Colonic mucosa (tissue), 4 donors: ENCODE data around the gene NGFR. TPM values are rescaled to one million over a fixed set of nuclear protein-coding genes. Genes with fewer than 3 reads are reported as not detected.

ENCODE experiments used
- DNase-seq: peaks from one replicate; pipeline ENCODE4 v3.0.0-alpha.2; 2020
- H3K27ac ChIP-seq: fragments of 200-600 bp; one replicate; pipeline ENCODE4 v1.8.0; 2021
- H3K27me3 ChIP-seq: fragments of 200-600 bp; one replicate; pipeline ENCODE4 v1.8.0; 2021
- H3K36me3 ChIP-seq: fragments of 200-600 bp; one replicate; pipeline ENCODE4 v1.8.0; 2021
- H3K4me1 ChIP-seq: fragments of 200-600 bp; one replicate; pipeline ENCODE4 v1.8.0; 2021; ENCODE audit warnings: mild to moderate bottlenecking
- H3K4me3 ChIP-seq: fragments of 200-600 bp; one replicate; pipeline ENCODE4 v1.8.0; 2021
- H3K9ac ChIP-seq, 2 donors: one replicate each; pipeline ENCODE4 v1.7.0; 2013; ENCODE audit warnings: control low read depth in 2 of 2, low read depth in 2 of 2, low read length in 2 of 2
- H3K9me3 ChIP-seq: fragments of 200-600 bp; one replicate; pipeline ENCODE4 v1.8.0; 2021
- CTCF ChIP-seq: fragments of 200-600 bp; IDR thresholded peaks from one replicate; pipeline ENCODE4 v1.8.0; 2022; ENCODE audit warnings: antibody characterized with exemption, mild to moderate bottlenecking
- intact Hi-C: fragments of 100-400 bp; cut with DNase I; formaldehyde crosslinking; loops from one replicate; pipeline ENCODE4 v1.14.1; 2022
- total RNA-seq, 2 donors: library from RNA; stranded (reverse); fragmentation: NEBNext Ultra II Directional in 1 of 2; extraction: Animal tissue kit (Norgen Biotek cat#: 25700) in 1 of 2; gene quantifications; one replicate each; pipeline ENCODE4 v1.2.1, GENCODE V29; 2021
- donor health status: healthy.
- donor health status: DM: no; HTN: no; CAD: no.
- donor health status: DM: no; HTN: no; CAD: no.

The NGFR gene
- total RNA-seq, 2 donors from 2014 or later, result 0.49 to 2.7 TPM

- Histone ChIP-seq H3K4me1 (peaks cover 6% of the 10 kb centered on the region), H3K4me3 (no peak overlapping the region), H3K36me3 (no peaks in the 10 kb centered on the region), H3K27ac (no peak overlapping the region), H3K9ac (no peak overlapping the region), H3K9me3 (no peaks in the 10 kb centered on the region), H3K27me3 (no peaks in the 10 kb centered on the region)
- intact Hi-C loops, result no loop called here
- DNase-seq, result no peak
- TF ChIP-seq CTCF, result no peak
Measured at GRCh38 chr17:49519781-49520180, 24.7 kb downstream of the NGFR start.

GRCh38 chr17:49520386-49521087 is 25.4 kb downstream of the NGFR start:
- no peak for TF ChIP-seq CTCF
- Histone ChIP-seq H3K4me3 (no peak overlapping the region), H3K9ac (no peak overlapping the region), H3K4me1 (peaks cover 2% of the 10 kb centered on the region), H3K27me3 (no peaks in the 10 kb centered on the region), H3K27ac (no peak overlapping the region), H3K9me3 (no peaks in the 10 kb centered on the region), H3K36me3 (no peaks in the 10 kb centered on the region)
- intact Hi-C loops, result no loop called here
- no peak for DNase-seq

GRCh38 chr17:49521088-49521450 is 26.0 kb downstream of the NGFR start:
- Histone ChIP-seq H3K4me3 (no peak overlapping the region), H3K27me3 (no peaks in the 10 kb centered on the region), H3K36me3 (no peaks in the 10 kb centered on the region), H3K4me1 (no peaks in the 10 kb centered on the region), H3K9ac (no peak overlapping the region), H3K9me3 (no peaks in the 10 kb centered on the region), H3K27ac (no peak overlapping the region)
- intact Hi-C loops, result no loop called here
- DNase-seq, result no peak
- no peak for TF ChIP-seq CTCF

GRCh38 chr17:49521471-49522356 is 26.6 kb downstream of the NGFR start:
- no peak overlapping the region for H3K27ac ChIP-seq
- no peak overlapping the region for H3K4me3 ChIP-seq
- no peaks in the 10 kb centered on the region for H3K36me3 ChIP-seq
- no peak overlapping the region for H3K9ac ChIP-seq
- no peaks in the 10 kb centered on the region for H3K27me3 ChIP-seq
- intact Hi-C loops, result no loop called here
- no peaks in the 10 kb centered on the region for H3K9me3 ChIP-seq
- no peak for TF ChIP-seq CTCF
- DNase-seq, result no peak
- H3K4me1 ChIP-seq, result no peaks in the 10 kb centered on the region

- intact Hi-C loops, result no loop called here
- Histone ChIP-seq H3K9me3 (no peaks in the 10 kb centered on the region), H3K4me3 (no peak overlapping the region), H3K9ac (no peak overlapping the region), H3K27me3 (no peaks in the 10 kb centered on the region), H3K36me3 (no peaks in the 10 kb centered on the region), H3K4me1 (no peaks in the 10 kb centered on the region), H3K27ac (no peak overlapping the region)
- TF ChIP-seq CTCF, result no peak
- no peak for DNase-seq
Measured at GRCh38 chr17:49522357-49522890, 27.3 kb downstream of the NGFR start.
